Fibroblast of lung (primary cell): Measurements from ENCODE around the gene LGALS1.

Source experiments
- CTCF ChIP-seq, 2 donors: IDR thresholded peaks in 1 of 2; conservative IDR thresholded peaks in 1 of 2; 1 replicate in 1 of 2; 2 replicates in 1 of 2; pipeline ENCODE4 v1.5.1; 2011 to 2012; ENCODE audit warnings: low read length in 2 of 2, control low read depth in 1 of 2, inconsistent platforms in 1 of 2, low read depth in 1 of 2, mild to moderate bottlenecking in 1 of 2
- EZH2 ChIP-seq: IDR thresholded peaks from 2 replicates; pipeline ENCODE4 v1.5.1; 2012; ENCODE audit warnings: low read length, control low read depth, mild to moderate bottlenecking; ENCODE audit errors: missing control alignments

- no peak for TF ChIP-seq CTCF (conservative IDR thresholded peaks at IDR 0.05 in 1 of 2, IDR thresholded peaks at IDR 0.05 in 1 of 2; ENCODE audit: low read depth in 1 of 2, low read length in 2 of 2)
- TF ChIP-seq EZH2 = no peak
Observed at GRCh38 chr22:37626144-37626543, 49.3 kb upstream of the LGALS1 start.
